GM12801 (cell line): ENCODE results near the gene CHRM5.

Source experiments
- CTCF ChIP-seq: IDR thresholded peaks from one replicate; pipeline ENCODE4 v1.5.1; 2011; ENCODE audit warnings: control low read depth; ENCODE audit not compliant: insufficient read length; ENCODE audit errors: extremely low read depth

CHRM5 gene

DNA sequence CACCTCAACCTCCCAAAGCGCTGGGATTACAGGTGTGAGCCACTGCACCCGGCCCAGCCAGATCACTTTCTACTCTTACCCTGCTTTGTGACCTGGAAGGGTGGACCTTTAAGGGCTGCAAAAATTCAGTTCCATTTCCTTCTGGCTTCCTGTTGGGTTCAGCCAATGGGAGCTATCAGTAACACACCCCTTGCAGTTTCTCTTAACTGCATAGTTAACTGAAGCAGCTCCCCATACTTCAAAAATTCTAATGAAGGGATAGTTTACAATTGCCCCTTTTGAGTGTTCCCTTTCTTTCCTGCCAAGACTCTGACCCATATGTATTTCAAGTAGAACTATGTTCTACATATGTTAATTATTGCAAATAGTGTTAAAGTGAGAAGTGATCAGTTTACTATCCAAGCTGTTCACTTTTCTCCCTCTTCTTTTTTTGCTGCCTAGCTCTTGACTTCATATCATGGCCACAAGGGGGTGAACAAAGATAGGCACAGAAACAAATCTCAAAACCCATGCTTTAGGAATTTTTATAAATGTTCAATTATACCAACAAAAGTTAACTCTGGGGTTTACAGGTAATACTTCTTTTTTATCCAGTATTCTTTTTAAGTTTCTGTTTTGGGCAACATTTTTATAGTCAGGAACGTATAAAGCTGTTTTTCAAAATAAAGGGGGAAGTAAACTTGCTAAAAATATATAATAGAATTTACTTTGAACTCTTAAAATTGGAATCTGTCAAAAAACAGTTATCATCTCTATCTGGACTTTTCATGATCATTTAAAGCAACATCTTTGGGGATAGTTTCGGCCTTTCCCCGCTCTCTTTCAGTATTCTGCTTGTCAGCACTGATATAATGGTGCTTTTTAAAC lies 141.7 kb downstream of the CHRM5 start:
- TF ChIP-seq CTCF, result no peak

GRCh38 chr15:34111488-34111887 lies 143.2 kb downstream of the CHRM5 start:
- no peak for TF ChIP-seq CTCF

DNA sequence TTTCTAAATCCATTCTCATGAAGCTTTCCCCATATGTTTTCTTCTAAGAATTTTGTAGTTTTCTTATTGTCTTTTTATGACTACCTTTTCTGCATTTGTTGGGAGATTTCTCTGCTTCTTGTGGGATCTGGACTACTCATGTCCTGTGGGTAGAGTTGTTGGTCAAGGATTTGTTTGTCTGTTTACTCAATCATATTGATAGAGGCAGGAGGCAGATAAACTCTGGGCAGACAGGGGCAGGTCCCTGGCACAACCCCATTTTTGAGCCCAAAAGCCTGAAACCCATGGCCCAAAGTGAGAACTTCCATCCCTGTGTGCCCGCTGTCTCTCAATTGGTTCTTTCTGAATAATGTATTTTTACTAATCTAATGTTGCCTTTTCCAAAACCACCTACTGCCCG lies 145.9 kb downstream of the CHRM5 start:
- TF ChIP-seq CTCF, result no peak

GRCh38 chr15:34114739-34115138 lies 146.4 kb downstream of the CHRM5 start:
- no peak for TF ChIP-seq CTCF

DNA sequence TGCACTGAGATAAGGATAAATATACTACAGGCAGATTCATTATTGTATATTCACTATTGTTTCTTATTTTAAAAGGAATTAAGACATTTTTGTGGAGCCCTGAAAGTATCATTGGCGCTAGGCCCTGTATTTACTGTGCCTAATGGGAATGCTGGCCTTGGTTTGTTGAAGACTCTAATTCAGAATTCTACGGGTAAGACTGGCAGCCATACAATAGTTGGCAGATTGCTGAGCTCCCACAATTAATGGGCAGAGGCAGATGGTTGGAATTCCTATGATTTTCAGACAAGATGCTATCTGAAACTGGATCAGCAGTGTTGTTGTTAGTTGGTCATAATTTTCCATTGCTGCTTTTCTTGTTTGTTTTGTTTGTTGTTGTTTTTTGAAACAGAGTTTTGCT lies 148.3 kb downstream of the CHRM5 start:
- no peak for TF ChIP-seq CTCF
